PC-3 (cell line): ENCODE measurements around the gene CLASP1.

Experiments used
- EZH2 ChIP-seq: fragments of 300-600 bp; sonication (generic); IDR thresholded peaks from one replicate; pipeline ENCODE4 v1.6.1; 2017; ENCODE audit warnings: antibody characterized with exemption, mild to moderate bottlenecking, low read length; ENCODE audit not compliant: unreplicated experiment
- TF ChIP-seq, protein P1 (sequence below): fragments of 300-600 bp; sonication (generic); conservative IDR thresholded peaks from 2 replicates; pipeline ENCODE4 v1.5.1; 2017; ENCODE audit warnings: antibody characterized with exemption, low read depth, mild to moderate bottlenecking, low read length

DNA sequence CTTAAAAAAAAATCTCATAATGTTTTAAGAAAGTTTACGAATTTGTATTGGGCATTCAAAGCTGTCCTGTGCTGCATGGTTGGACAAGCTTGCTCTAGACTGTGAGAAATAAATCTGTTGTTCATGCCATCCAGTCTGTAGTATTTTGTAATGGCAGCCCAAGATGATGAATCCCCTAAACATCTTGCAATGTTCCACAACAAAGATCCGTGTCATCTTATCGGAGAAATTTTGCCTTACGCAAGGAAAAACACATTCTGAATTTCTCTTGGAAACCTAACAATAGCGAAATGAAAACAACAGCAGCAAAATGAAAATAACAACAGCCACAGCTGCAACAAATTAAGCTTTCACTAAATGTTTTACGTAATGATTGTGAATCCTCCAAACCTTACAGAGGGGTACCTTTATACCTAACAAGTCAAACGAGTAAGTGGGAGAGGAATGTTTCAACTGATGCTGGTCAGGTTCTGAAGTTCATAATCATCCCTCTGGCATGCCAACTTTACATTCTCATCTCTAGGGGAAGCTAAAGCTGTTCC is 194.6 kb downstream of the CLASP1 start:
- TF ChIP-seq, protein P1, sequence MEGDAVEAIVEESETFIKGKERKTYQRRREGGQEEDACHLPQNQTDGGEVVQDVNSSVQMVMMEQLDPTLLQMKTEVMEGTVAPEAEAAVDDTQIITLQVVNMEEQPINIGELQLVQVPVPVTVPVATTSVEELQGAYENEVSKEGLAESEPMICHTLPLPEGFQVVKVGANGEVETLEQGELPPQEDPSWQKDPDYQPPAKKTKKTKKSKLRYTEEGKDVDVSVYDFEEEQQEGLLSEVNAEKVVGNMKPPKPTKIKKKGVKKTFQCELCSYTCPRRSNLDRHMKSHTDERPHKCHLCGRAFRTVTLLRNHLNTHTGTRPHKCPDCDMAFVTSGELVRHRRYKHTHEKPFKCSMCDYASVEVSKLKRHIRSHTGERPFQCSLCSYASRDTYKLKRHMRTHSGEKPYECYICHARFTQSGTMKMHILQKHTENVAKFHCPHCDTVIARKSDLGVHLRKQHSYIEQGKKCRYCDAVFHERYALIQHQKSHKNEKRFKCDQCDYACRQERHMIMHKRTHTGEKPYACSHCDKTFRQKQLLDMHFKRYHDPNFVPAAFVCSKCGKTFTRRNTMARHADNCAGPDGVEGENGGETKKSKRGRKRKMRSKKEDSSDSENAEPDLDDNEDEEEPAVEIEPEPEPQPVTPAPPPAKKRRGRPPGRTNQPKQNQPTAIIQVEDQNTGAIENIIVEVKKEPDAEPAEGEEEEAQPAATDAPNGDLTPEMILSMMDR, result no peak
- TF ChIP-seq EZH2, result no peak
